ENCODE data around the gene PCDH9. TPM values are rescaled to one million over a fixed set of nuclear protein-coding genes. Genes with fewer than 3 reads are reported as not detected.

The PCDH9 gene, protein sequence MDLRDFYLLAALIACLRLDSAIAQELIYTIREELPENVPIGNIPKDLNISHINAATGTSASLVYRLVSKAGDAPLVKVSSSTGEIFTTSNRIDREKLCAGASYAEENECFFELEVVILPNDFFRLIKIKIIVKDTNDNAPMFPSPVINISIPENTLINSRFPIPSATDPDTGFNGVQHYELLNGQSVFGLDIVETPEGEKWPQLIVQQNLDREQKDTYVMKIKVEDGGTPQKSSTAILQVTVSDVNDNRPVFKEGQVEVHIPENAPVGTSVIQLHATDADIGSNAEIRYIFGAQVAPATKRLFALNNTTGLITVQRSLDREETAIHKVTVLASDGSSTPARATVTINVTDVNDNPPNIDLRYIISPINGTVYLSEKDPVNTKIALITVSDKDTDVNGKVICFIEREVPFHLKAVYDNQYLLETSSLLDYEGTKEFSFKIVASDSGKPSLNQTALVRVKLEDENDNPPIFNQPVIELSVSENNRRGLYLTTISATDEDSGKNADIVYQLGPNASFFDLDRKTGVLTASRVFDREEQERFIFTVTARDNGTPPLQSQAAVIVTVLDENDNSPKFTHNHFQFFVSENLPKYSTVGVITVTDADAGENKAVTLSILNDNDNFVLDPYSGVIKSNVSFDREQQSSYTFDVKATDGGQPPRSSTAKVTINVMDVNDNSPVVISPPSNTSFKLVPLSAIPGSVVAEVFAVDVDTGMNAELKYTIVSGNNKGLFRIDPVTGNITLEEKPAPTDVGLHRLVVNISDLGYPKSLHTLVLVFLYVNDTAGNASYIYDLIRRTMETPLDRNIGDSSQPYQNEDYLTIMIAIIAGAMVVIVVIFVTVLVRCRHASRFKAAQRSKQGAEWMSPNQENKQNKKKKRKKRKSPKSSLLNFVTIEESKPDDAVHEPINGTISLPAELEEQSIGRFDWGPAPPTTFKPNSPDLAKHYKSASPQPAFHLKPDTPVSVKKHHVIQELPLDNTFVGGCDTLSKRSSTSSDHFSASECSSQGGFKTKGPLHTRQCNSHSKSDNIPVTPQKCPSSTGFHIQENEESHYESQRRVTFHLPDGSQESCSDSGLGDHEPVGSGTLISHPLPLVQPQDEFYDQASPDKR (N-terminal part only)
- total RNA-seq = 1.7 and 2.2 TPM in 2 replicates

DNA sequence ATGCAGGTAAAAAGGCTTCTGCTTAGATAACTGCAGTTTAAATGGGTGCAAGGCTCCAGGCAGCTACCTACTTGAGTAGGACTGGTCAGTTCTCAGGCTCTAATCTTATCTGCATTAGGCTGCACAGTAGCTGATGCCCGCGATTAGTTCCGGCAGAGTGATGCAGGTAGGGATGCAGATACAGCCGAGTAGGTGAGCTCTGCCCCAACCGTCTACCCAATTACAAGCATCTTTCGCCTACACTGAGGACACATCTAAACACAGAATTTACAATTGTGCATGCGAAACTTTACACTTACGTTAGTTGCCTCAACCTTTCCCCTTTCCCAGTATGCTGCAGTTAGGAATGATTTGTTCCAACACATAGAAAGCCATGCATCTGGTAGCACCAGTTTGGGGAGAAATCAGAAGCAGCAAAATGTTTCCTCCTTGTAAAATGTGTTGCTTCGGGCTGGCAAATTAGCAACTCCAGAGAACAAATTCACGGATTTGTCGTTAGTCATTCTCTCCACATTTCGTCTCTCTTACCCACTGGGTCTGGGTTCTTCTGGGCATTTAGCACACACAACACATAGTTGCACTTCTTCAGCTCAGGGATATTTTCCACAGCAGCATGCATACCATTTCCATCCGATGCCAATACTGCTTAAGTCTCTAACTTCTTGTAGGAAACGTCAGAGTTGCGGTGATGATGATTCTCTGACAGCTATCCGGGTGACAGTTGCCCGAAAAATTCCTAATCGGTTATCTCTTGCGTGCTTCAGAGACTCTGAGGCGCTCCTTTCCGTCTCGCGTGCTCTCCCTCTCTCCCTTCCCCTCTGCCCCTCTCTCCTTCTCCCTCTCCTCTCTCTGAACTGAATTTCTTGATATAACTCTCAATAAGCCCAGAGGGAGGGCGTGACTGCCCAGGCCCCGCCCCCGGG is at the start of gene PCDH9:
Gene PCDH9, minus strand, starts transcription at position 856 of the 923 bp plus-strand sequence. CDS start 1,896 bp downstream, outside the sequence.

Measured in mammary microvascular endothelial cell (primary cell).